Cardiac muscle cell (in vitro differentiated cells and primary cell): ENCODE results near the gene CMTM6. TPM values are rescaled to one million over a fixed set of nuclear protein-coding genes. Genes with fewer than 3 reads are reported as not detected.
"Not testable (repeated sequence)": the region's sequence is repeated elsewhere in the genome, so short reads cannot be mapped to it uniquely, and the experiment has no call there.

ENCODE experiments used
- DNase-seq, 2 donors: peaks; one replicate each; pipeline versions ENCODE4 v3.0.0 to v3.0.0-alpha.2; 2010 to 2017; ENCODE audit warnings: low read depth in 1 of 2, low spot score in 1 of 2
- H3K27ac ChIP-seq: fragments of 200-600 bp; sonication (generic); 2 replicates; pipeline ENCODE4 v1.5.1; 2016
- H3K27me3 ChIP-seq: fragments of 200-600 bp; sonication (generic); 2 replicates; pipeline ENCODE4 v1.6.0; 2016; ENCODE audit warnings: control low read depth
- H3K36me3 ChIP-seq: fragments of 200-600 bp; sonication (generic); 2 replicates; pipeline ENCODE4 v1.5.1; 2016; ENCODE audit warnings: control low read depth
- H3K4me1 ChIP-seq: fragments of 200-600 bp; sonication (generic); 2 replicates; pipeline ENCODE4 v1.8.1; 2017; ENCODE audit warnings: low read depth, mild to moderate bottlenecking, mixed run types
- H3K4me3 ChIP-seq: fragments of 200-600 bp; sonication (generic); 2 replicates; pipeline ENCODE4 v1.5.1; 2016; ENCODE audit warnings: mild to moderate bottlenecking
- H3K9me3 ChIP-seq: fragments of 200-600 bp; sonication (generic); 2 replicates; pipeline ENCODE4 v1.5.1; 2017; ENCODE audit warnings: low read depth, mild to moderate bottlenecking, control low read depth
- polyA plus RNA-seq: library from polyadenylated mRNA; unstranded; fragments of >200 nt; fragmentation: Nextera tagmentation; extraction: Ambion mirVana; gene quantifications from 2 replicates; pipeline ENCODE4 v1.2.1, GENCODE V29; 2016
- total RNA-seq: library from RNA; depleted of rRNA; stranded (reverse); fragments of >200 nt; gene quantifications from 2 replicates; pipeline ENCODE4 v1.2.3, GENCODE V29; 2016
- TF ChIP-seq, protein P1 (sequence below): IDR thresholded peaks from 2 replicates; pipeline ENCODE4 v1.5.1; 2012; ENCODE audit warnings: low read depth, mild to moderate bottlenecking, low read length

Gene CMTM6
- total and polyA plus RNA-seq, 2 experiments from 2014 or later, result 24.5 to 39.9 TPM

DNA sequence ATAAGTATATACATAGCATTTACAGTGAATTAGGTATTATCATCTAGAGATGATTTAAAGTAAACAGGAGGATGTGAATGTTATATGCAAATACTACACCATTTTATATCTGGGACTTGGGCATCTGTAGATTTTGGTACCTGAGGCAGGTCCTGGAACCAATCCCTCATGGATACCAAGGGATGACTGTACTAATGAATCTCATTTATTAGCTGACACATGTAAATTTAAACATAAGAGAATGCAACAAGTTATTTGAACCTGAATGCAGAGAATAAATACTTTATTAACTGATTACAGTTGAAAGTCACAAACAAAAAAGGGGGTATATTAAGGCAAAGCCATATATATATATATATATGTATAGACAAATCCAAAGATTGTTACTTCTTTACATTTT is 23.1 kb upstream of the CMTM6 start:
- Histone ChIP-seq H3K4me3 (no peak overlapping the region), H3K4me1 (no peaks in the 10 kb centered on the region), H3K36me3 (peaks cover 44% of the 10 kb centered on the region), H3K27ac (no peak overlapping the region), H3K27me3 (no peaks in the 10 kb centered on the region), H3K9me3 (no peaks in the 10 kb centered on the region)
- DNase-seq, result no peak
- TF ChIP-seq, protein P1, sequence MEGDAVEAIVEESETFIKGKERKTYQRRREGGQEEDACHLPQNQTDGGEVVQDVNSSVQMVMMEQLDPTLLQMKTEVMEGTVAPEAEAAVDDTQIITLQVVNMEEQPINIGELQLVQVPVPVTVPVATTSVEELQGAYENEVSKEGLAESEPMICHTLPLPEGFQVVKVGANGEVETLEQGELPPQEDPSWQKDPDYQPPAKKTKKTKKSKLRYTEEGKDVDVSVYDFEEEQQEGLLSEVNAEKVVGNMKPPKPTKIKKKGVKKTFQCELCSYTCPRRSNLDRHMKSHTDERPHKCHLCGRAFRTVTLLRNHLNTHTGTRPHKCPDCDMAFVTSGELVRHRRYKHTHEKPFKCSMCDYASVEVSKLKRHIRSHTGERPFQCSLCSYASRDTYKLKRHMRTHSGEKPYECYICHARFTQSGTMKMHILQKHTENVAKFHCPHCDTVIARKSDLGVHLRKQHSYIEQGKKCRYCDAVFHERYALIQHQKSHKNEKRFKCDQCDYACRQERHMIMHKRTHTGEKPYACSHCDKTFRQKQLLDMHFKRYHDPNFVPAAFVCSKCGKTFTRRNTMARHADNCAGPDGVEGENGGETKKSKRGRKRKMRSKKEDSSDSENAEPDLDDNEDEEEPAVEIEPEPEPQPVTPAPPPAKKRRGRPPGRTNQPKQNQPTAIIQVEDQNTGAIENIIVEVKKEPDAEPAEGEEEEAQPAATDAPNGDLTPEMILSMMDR, result no peak

DNA sequence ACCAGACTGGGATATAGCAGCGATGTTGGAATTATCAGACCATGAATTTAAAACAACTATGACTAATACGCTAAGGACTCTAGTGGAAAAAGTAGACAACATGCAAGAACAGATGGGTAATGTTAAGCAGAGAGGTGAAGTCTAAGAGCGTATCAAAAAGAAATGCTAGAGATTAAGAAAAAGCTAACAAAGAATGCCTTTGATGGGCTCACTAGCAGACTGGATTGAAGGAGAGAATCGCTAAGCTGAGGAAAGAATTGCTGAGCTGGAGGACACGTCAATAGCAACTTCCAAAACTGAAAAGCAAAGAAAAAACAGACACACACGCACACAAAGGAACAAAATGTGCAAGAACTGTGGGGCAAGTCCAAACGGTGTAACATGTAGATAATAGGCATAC is 20.0 kb upstream of the CMTM6 start:
- no peaks in the 10 kb centered on the region for H3K27me3 ChIP-seq
- H3K36me3 ChIP-seq, result peaks cover 27% of the 10 kb centered on the region
- H3K4me1 ChIP-seq, result no peaks in the 10 kb centered on the region
- TF ChIP-seq, protein P1, result no peak
- no peaks in the 10 kb centered on the region for H3K9me3 ChIP-seq
- H3K27ac ChIP-seq, result no peak overlapping the region
- no peak overlapping the region for H3K4me3 ChIP-seq
- DNase-seq, result peak in 1 of 2 donors; percentile 80

DNA sequence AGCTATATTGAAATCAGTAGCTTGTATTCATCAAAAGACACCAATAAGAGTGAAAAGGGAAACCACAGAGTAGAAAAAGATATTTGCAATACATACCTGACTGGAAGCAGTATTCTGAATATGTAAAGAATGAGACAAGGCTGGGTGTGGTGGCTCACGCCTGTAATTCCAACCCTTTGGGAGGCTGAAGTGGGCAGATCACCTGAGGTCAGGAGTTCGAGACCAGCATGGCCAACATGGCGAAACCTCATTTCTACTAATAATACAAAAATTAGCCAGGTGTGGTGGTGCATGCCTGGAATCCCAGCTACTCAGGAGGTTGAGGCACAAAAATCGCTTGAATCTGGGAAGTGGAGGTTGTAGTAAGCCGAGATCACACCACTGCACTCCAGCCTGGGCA is 16.3 kb upstream of the CMTM6 start:
- not testable (repeated sequence) for H3K4me3 ChIP-seq, H3K27me3 ChIP-seq, H3K4me1 ChIP-seq, H3K9me3 ChIP-seq, DNase-seq, H3K27ac ChIP-seq, H3K36me3 ChIP-seq

DNA sequence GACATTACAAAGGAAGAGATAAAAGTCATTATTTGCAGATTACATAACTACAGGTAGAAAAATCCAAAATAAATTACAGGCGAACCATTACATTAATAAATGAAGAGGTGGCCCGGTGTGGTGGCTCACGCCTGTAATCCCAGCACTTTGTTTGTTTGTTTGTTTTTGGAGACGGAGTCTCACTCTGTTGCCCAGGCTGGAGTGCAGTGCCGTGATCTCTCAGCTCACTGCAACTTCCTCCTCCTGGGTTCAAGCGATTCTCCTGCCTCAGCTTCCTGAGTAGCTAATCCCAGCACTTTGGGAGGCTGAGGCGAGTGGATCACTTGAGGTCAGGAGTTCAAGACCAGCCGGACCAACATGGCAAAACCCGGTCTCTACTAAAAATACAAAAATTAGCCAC is 14.1 kb upstream of the CMTM6 start:
- not testable (repeated sequence) for H3K9me3 ChIP-seq, H3K27me3 ChIP-seq, H3K4me1 ChIP-seq, H3K36me3 ChIP-seq, DNase-seq, H3K4me3 ChIP-seq, H3K27ac ChIP-seq

DNA sequence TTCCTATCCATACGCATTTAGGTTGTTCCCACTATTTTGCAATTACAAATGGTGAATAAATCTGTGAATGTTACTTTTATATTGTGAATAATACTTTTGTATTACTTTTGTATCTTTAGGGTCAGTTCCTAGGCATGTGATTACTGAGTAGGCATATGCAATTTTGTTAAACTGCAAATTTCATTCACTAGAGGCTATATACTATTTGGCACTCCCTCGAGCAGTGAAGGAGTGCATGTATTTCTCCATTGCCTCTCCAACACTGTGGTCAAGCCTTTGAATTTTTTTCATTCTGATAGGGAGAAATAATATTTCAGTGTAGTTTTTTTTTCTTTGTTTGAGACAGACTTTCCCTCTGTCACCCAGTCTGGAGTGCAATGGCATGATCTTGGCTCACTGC is 8.4 kb upstream of the CMTM6 start:
- H3K4me3 ChIP-seq, result no peak overlapping the region
- no peak for DNase-seq
- no peaks in the 10 kb centered on the region for H3K27me3 ChIP-seq
- no peak overlapping the region for H3K27ac ChIP-seq
- H3K4me1 ChIP-seq, result no peaks in the 10 kb centered on the region
- no peaks in the 10 kb centered on the region for H3K9me3 ChIP-seq
- no peaks in the 10 kb centered on the region for H3K36me3 ChIP-seq
- TF ChIP-seq, protein P1, result no peak

DNA sequence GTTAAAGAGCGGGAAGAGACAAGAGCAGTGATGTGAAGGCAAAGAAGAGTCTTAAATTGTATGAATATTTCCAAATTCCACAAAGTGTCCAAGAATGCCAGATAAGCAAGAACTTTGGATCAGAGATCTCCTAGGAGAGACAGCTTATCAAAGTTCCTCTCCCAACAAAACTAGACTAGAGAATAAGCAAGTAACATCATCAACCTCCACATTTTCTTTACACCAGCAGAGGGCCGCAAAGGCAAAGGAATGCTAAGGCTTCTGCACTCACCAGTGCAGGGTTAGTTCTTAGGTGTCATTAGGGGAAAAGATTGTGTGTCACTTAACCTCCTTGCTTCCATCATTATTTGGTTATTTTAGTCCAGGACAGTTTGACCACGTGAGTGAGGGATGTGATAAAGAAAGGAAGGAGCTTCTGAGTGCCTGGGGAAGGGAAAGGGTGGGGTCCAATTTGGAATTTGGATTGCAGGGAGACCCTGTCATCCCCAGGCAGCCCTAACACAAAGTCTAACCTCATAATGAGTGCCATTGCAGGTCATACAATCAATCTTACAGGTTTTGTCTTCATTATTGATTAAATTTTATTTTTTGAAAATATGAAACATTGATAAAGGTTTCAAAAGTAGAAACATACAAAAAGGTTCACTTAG is 7.5 kb upstream of the CMTM6 start:
- Histone ChIP-seq H3K27ac (no peak overlapping the region), H3K9me3 (no peaks in the 10 kb centered on the region), H3K27me3 (no peaks in the 10 kb centered on the region), H3K4me1 (no peaks in the 10 kb centered on the region), H3K36me3 (no peaks in the 10 kb centered on the region), H3K4me3 (no peak overlapping the region)
- DNase-seq, result peak; percentile 78 to 82
- TF ChIP-seq, protein P1, result peak; percentile 75

DNA sequence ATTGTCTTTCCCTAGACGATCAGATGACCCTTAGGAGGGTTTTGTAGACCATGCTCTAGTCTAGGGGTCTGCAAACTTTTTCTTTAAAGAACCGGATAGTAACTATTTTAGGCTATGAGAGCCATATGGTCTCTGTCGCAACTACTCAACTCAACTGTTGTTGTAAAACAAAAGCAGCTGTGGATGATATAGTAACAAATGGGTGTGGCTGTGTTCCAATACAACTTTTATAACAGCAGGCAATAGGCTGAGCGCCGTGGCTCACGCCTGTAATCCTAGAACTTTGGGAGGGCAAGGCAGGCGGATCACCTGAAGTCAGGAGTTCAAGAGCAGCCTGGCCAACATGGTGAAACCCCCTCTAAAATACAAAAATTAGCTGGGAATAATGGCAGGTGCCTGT is 6.1 kb upstream of the CMTM6 start:
- no peaks in the 10 kb centered on the region for H3K4me1 ChIP-seq
- peak in 1 of 2 donors; percentile 57 for DNase-seq
- H3K4me3 ChIP-seq, result no peak overlapping the region
- no peak overlapping the region for H3K27ac ChIP-seq
- H3K27me3 ChIP-seq, result no peaks in the 10 kb centered on the region
- H3K9me3 ChIP-seq, result no peaks in the 10 kb centered on the region
- TF ChIP-seq, protein P1, result no peak
- no peaks in the 10 kb centered on the region for H3K36me3 ChIP-seq
